Measurements from ENCODE around the gene SNED1.

Gene SNED1

DNA sequence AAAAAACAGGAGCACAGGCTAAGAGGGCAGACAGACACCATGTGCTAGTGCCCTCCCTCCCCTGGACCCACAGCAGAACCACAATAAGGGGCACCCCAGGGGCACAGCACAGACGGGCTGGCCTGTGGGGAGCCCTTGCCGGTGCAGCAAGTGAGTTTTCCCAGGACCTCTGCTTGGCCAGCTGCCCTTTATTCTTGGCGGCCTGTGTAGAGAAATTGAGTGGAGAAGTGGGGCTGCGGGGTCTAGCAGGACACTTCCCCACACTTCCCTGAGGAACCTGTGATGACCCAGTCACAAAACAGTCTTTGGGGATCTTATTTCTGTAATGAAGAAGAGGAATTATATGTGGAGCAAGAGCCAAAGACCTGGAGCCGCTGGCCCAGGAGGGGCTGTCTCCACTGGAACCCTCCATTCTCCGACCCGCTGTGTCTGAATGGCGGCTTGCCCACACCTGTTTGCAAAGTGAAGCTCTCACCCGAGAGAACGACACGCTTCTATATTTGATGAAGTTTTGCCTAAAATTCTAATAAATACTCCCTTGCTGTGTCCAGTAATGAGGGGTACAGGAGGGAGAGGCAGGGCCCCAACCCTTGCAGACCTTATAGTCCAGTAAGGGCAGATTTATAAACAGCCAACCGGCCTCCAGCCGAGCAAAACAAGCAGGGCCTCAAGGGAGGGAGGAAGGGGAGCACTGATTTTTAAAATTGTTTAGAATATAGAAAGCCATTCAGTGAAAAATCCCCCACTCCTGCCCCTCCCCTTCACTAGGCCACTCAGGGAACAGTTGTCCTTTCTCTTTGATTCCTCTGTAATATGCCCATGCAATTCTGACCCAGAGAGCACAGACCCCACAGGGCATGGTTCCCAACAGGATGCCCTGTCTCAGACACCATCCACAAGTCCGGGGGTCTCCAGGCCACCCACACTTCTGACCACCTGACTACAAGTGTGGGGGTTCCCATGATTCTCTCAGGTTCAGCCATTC, 44.7 kb upstream of the SNED1 start:
- H3K4me3 ChIP-seq (ENCODE audit: low read depth, low read length) = no peak overlapping the region
- DNase-seq (ENCODE audit: low read depth) = no peak
- no peak for TF ChIP-seq CTCF (IDR thresholded peaks at IDR 0.05; ENCODE audit: control insufficient read depth, extremely low read depth, insufficient read depth)

- DNase-seq (ENCODE audit: low read depth) = no peak
- no peak overlapping the region for H3K4me3 ChIP-seq (ENCODE audit: low read depth, low read length)
- no peak for TF ChIP-seq CTCF (IDR thresholded peaks at IDR 0.05; ENCODE audit: control insufficient read depth, extremely low read depth, insufficient read depth)
Measured at GRCh38 chr2:240954436-240955305, 43.7 kb upstream of the SNED1 start.

GRCh38 chr2:240955306-240956170, 42.9 kb upstream of the SNED1 start:
- no peak for DNase-seq (ENCODE audit: low read depth)
- no peak for TF ChIP-seq CTCF (IDR thresholded peaks at IDR 0.05; ENCODE audit: control insufficient read depth, extremely low read depth, insufficient read depth)
- H3K4me3 ChIP-seq (ENCODE audit: low read depth, low read length) = no peak overlapping the region

GRCh38 chr2:240956171-240956934, 42.1 kb upstream of the SNED1 start:
- no peak for TF ChIP-seq CTCF (IDR thresholded peaks at IDR 0.05; ENCODE audit: control insufficient read depth, extremely low read depth, insufficient read depth)
- no peak overlapping the region for H3K4me3 ChIP-seq (ENCODE audit: low read depth, low read length)
- no peak for DNase-seq (ENCODE audit: low read depth)

GRCh38 chr2:240956935-240957655, 41.3 kb upstream of the SNED1 start:
- no peak for DNase-seq (ENCODE audit: low read depth)
- TF ChIP-seq CTCF (IDR thresholded peaks at IDR 0.05; ENCODE audit: control insufficient read depth, extremely low read depth, insufficient read depth) = no peak
- H3K4me3 ChIP-seq (ENCODE audit: low read depth, low read length) = no peak overlapping the region
